ENCODE results near the gene CDHR4. TPM values are rescaled to one million over a fixed set of nuclear protein-coding genes. Genes with fewer than 3 reads are reported as not detected.

The CDHR4 gene
- total and polyA plus RNA-seq, 2 of the 8 experiments (the other 6 are each of a cell fraction or from before 2014, with no cell fraction given) = 0.50 to 0.60 TPM

DNA sequence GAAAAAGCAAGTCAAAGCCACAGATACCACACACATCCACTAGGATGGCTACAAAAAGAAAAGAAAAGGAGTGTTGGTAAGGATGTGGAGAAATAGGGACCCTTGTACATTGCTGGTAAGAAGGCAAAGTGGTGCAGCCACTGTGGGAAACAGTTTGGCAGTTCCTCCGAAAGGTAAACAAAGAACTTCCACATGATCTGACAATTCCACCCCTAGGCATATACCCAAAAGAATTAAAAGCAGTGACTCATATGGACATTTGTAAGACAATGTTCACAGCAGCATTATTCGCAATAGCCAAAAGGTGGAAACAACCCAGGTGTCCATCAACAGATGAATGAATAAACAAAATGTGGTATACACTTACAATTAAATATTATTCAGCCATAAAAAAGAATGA is 53.7 kb downstream of the CDHR4 start:
- Histone ChIP-seq H2BK20ac (ENCODE audit: low read length) (no peak overlapping the region), H3K4me1 (replicated peaks in 1 of 4; ENCODE audit: control insufficient read depth in 3 of 4, insufficient read depth in 4 of 4, low read length in 3 of 4) (no peaks in the 10 kb centered on the region), H4K91ac (replicated peaks; ENCODE audit: insufficient read length, low read length) (no peak overlapping the region), H3K4ac (replicated peaks; ENCODE audit: insufficient read length, low read depth, low read length) (no peak overlapping the region), H4K8ac (ENCODE audit: extremely low read depth, insufficient read depth, low read length) (no peak overlapping the region), H3K79me2 (ENCODE audit: control insufficient read depth in 1 of 2, insufficient read depth in 2 of 2, low read length in 2 of 2) (peaks cover 0 to 20% of the 10 kb centered on the region in 2 experiments; a peak in 2 of 4 replicates), H3K14ac (ENCODE audit: insufficient read length) (no peak overlapping the region), H2AFZ (ENCODE audit: low read length) (no peak overlapping the region), H3K36me3 (ENCODE audit: control insufficient read depth in 2 of 4, insufficient read depth in 4 of 4, low read length in 3 of 4) (peaks cover 0 to 9% (median 3%) of the 10 kb centered on the region in 4 experiments; a peak in 4 of 8 replicates), H4K20me1 (replicated peaks in 1 of 2; ENCODE audit: control insufficient read depth in 1 of 2, insufficient read depth in 2 of 2, low read length in 2 of 2) (peaks cover 0 to 5% of the 10 kb centered on the region in 2 experiments), H2BK120ac (replicated peaks; ENCODE audit: low read depth, low read length) (no peak overlapping the region), H3K56ac (replicated peaks; ENCODE audit: insufficient read length, low read depth, low read length) (no peak overlapping the region), H2BK15ac (ENCODE audit: low read length) (no peak overlapping the region), H3K4me2 (ENCODE audit: insufficient read depth in 1 of 2, low read depth in 2 of 2, low read length in 2 of 2) (no peak overlapping the region), H3K9ac (replicated peaks in 1 of 4; ENCODE audit: extremely low read depth in 1 of 4, low read depth in 3 of 4, low read length in 3 of 4) (no peak overlapping the region), H3K4me3 (ENCODE audit: extremely low read depth in 1 of 4, insufficient read depth in 2 of 4, low read depth in 3 of 4, low read length in 4 of 4) (no peak overlapping the region), H3K9me3 (ENCODE audit: insufficient read depth in 2 of 2, low read depth in 1 of 2, low read length in 1 of 2) (no peaks in the 10 kb centered on the region), H3K27ac (ENCODE audit: low read depth, low read length) (no peak overlapping the region), H2BK5ac (ENCODE audit: low read depth, low read length) (no peak overlapping the region), H3K27me3 (replicated peaks in 1 of 4; ENCODE audit: control insufficient read depth in 3 of 4, extremely low read depth in 1 of 4, insufficient read depth in 3 of 4, low read length in 3 of 4) (no peaks in the 10 kb centered on the region), H3K79me1 (ENCODE audit: low read depth, low read length) (peaks cover 4% of the 10 kb centered on the region; the same call in 1 of the 2 replicates), H3K18ac (ENCODE audit: extremely low read depth, low read length) (no peak overlapping the region), H3K23me2 (ENCODE audit: low read depth, low read length) (no peaks in the 10 kb centered on the region; the same call in 1 of the 2 replicates), H3K23ac (ENCODE audit: insufficient read length) (no peak overlapping the region), H4K5ac (ENCODE audit: insufficient read length, low read depth, low read length) (no peak overlapping the region), H2AK5ac (ENCODE audit: low read depth, low read length) (no peak overlapping the region), H2BK12ac (ENCODE audit: low read depth, low read length) (no peak overlapping the region)
- DNase-seq (ENCODE audit: low read depth in 1 of 2, low spot score in 2 of 2) = no peak
- no peak for TF ChIP-seq EGR1 (IDR thresholded peaks at IDR 0.05; ENCODE audit: borderline replicate concordance, low read depth, low read length)
- no peak for TF ChIP-seq POLR2AphosphoS5 (IDR thresholded peaks at IDR 0.05; ENCODE audit: low read depth, low read length)
- no peak for TF ChIP-seq SP2 (IDR thresholded peaks at IDR 0.05; ENCODE audit: low read length)
- no peak for TF ChIP-seq EP300 (IDR thresholded peaks at IDR 0.05; ENCODE audit: borderline replicate concordance in 1 of 2, low read depth in 2 of 2, low read length in 2 of 2)
- ChIA-PET POLR2A (ENCODE audit: partially characterized antibody) (no interaction called here), CTCF (ENCODE audit: partially characterized antibody) (interaction anchor here (0.6 to 1.2 kb wide), 3 partner anchors 10 to 36 kb away, joined by 3 read pairs; no protein-coding TSS in a partner anchor)
- no peak for FAIRE-seq
- 97% methylated on average over 2 of the region's 2 CpGs; no CpG with 5 or more reads in 1 of the 2 experiments for WGBS, 2 experiments (ENCODE audit: extremely low coverage in 1 of 2, insufficient coverage in 1 of 2, insufficient read length in 1 of 2, insufficient replicate concordance in 2 of 2, low coverage in 1 of 2, low lambda C conversion rate in 2 of 2, missing lambda C conversion rate in 1 of 2)
